HG03520 (cell line): ENCODE results near the gene STK32B.
"Not testable (repeated sequence)": the region's sequence is repeated elsewhere in the genome, so short reads cannot be mapped to it uniquely, and the experiment has no call there.

Source experiments
- ATAC-seq: cut with Tn5 transposase; IDR thresholded peaks from one replicate; pipeline ENCODE4 v1.9.1; 2021; ENCODE audit warnings: mild to moderate bottlenecking, moderate library complexity; ENCODE audit not compliant: unreplicated experiment

The STK32B gene

GRCh38 chr4:5247735-5248134 lies 196.5 kb downstream of the STK32B start:
- no peak for ATAC-seq

- ATAC-seq, result no peak
These were observed 198.4 kb downstream of the STK32B start for GRCh38 chr4:5249727-5250126.

- ATAC-seq, result not testable (repeated sequence)
These were observed 199.3 kb downstream of the STK32B start for GRCh38 chr4:5250536-5250935.

- no peak for ATAC-seq
These were observed 205.1 kb downstream of the STK32B start for GRCh38 chr4:5256421-5256820.

GRCh38 chr4:5257086-5257485 lies 205.8 kb downstream of the STK32B start:
- ATAC-seq, result no peak

GRCh38 chr4:5259471-5259870 lies 208.2 kb downstream of the STK32B start:
- ATAC-seq, result no peak

- no peak for ATAC-seq
These were observed 208.8 kb downstream of the STK32B start for GRCh38 chr4:5260121-5260520.

- no peak for ATAC-seq
These were observed 210.6 kb downstream of the STK32B start for GRCh38 chr4:5261866-5262265.

GRCh38 chr4:5266991-5267390 lies 215.7 kb downstream of the STK32B start:
- no peak for ATAC-seq

GRCh38 chr4:5267408-5267807 lies 216.1 kb downstream of the STK32B start:
- no peak for ATAC-seq

- no peak for ATAC-seq
These were observed 225.3 kb downstream of the STK32B start for GRCh38 chr4:5276475-5277075.

GRCh38 chr4:5277079-5277478 lies 225.8 kb downstream of the STK32B start:
- ATAC-seq, result no peak

- no peak for ATAC-seq
These were observed 226.9 kb downstream of the STK32B start for GRCh38 chr4:5278213-5278612.

GRCh38 chr4:5280069-5280468 lies 228.8 kb downstream of the STK32B start:
- ATAC-seq, result not testable (repeated sequence)

- ATAC-seq, result no peak
These were observed 229.5 kb downstream of the STK32B start for GRCh38 chr4:5280828-5281227.

GRCh38 chr4:5283837-5284236 lies 232.6 kb downstream of the STK32B start:
- no peak for ATAC-seq

- ATAC-seq, result no peak
These were observed 233.2 kb downstream of the STK32B start for GRCh38 chr4:5284517-5284916.

- ATAC-seq, result no peak
These were observed 240.8 kb downstream of the STK32B start for GRCh38 chr4:5292101-5292500.

GRCh38 chr4:5298000-5298787 lies 246.9 kb downstream of the STK32B start:
- ATAC-seq, result not testable (repeated sequence)

GRCh38 chr4:5300283-5300682 lies 249.0 kb downstream of the STK32B start:
- ATAC-seq, result no peak

- ATAC-seq, result no peak
These were observed 256.6 kb downstream of the STK32B start for GRCh38 chr4:5307928-5308327.

GRCh38 chr4:5322321-5322720 lies 271.0 kb downstream of the STK32B start:
- ATAC-seq, result no peak
